Measurements from ENCODE around the gene SMOC1.

SMOC1 gene

GRCh38 chr14:69882915-69883314, 3.7 kb downstream of the SMOC1 start:
- DNase-seq (ENCODE audit: insufficient read length, low spot score) (no peak), FAIRE-seq (no peak)
- no peak for TF ChIP-seq CTCF (IDR thresholded peaks at IDR 0.05; ENCODE audit: insufficient read depth, missing control alignments)

DNA sequence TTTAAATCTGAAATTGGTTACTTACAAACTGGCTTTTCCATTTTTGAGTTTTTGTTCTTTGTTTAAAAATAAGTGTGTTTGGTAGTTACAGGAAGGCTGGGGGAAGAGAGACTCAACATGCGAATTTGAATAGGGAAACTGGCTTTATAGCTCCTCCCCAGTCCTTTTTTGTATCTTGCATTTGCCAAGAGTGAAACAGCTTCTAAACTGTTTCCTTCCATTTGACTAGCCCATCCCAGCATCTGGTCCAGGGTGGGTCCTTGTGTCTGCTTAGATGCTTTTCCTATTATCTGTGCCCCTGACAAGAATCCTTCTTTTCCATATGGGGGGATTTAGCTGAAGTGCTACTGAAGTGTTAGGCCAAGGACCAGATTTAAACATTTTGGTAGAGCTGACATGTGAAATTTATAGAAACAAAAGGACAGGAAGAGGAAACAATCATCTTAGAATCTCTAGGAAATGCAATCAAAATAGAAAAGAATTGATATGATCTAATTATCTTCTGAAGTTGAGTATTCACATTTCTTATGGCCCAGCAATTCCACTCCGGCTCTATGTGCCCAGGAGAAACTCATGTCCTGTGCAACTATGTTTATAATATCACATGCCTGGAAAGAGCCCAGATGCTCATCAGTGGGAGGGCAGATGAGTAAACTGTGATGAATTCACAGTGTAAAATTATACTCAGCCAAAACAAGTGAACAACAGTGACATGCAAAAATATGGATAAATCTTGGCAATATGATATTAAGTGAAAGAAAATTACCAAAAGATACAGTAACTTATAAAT, 7.4 kb downstream of the SMOC1 start:
- no peak for DNase-seq (ENCODE audit: insufficient read length, low spot score)
- TF ChIP-seq CTCF (IDR thresholded peaks at IDR 0.05; ENCODE audit: insufficient read depth, missing control alignments): no peak
- no peak for FAIRE-seq

DNA sequence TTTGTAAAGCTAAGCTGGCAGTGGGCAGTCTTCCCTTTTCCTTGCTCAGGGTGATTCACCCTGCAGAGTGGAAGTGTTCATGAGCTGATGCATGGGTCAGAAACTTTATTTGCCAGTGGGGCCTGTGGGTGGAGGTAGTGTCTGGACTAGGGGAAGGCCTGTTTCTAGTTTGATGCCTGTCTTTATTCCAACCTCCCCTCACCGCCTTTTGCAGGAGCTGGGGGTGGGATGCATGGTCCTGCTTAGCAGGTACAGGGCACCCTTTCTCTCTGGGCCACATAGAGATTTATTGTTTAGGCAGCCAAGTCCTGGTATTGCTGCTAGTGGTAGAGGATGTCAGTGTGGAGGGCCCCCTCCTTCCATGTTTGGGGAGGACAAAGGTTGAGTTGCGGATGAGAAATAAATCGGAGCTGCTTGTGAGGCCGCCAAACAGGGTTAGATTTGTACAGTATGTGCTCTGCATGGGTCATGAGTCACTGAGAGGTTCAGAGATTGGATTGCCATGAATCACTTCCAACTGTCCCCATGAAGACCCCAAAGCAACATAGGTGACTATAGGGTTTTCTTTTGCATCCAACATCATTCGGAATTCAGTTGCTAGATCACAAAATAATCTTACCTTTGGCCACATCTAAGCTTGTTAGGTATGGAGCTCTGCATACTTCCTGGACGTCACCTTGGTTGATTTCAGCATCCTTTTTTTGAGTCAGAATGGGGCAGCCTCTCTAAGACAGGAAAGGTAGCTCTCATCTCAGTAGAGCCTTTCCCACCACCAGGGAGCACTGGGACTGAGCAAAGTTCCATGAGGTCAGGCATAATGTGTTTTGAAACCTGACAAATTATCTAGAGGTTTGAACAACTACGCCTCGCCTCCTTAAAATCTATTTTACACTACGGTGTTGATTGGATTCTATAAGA, 8.8 kb downstream of the SMOC1 start:
- DNase-seq (ENCODE audit: insufficient read length, low spot score) (no peak), FAIRE-seq (no peak)
- no peak for TF ChIP-seq CTCF (IDR thresholded peaks at IDR 0.05; ENCODE audit: insufficient read depth, missing control alignments)

- no peak for DNase-seq (ENCODE audit: insufficient read length, low spot score)
- FAIRE-seq: no peak
- TF ChIP-seq CTCF (IDR thresholded peaks at IDR 0.05; ENCODE audit: insufficient read depth, missing control alignments): no peak
Observed at GRCh38 chr14:69891422-69891821, 12.2 kb downstream of the SMOC1 start.

- FAIRE-seq: no peak
- no peak for TF ChIP-seq CTCF (IDR thresholded peaks at IDR 0.05; ENCODE audit: insufficient read depth, missing control alignments)
- DNase-seq (ENCODE audit: insufficient read length, low spot score): no peak
Observed at GRCh38 chr14:69895109-69895508, 15.9 kb downstream of the SMOC1 start.

GRCh38 chr14:69896080-69896479, 16.9 kb downstream of the SMOC1 start:
- no peak for TF ChIP-seq CTCF (IDR thresholded peaks at IDR 0.05; ENCODE audit: insufficient read depth, missing control alignments)
- no peak for FAIRE-seq
- no peak for DNase-seq (ENCODE audit: insufficient read length, low spot score)

All from D721Med (cell line).